Neuronal stem cell (in vitro differentiated cells): ENCODE results near the gene TCF7L2.

Experiments used
- DNase-seq: peaks from one replicate; pipeline ENCODE4 v3.0.0-alpha.2; 2013; ENCODE audit warnings: low spot score
- H2AFZ ChIP-seq: one replicate; pipeline ENCODE4 v1.6.1; 2013; ENCODE audit warnings: mild to moderate bottlenecking, low read length, inconsistent platforms
- H2AK5ac ChIP-seq: 2 replicates; pipeline ENCODE4 v1.6.1; 2013; ENCODE audit warnings: low read depth, mild to moderate bottlenecking, inconsistent platforms, low read length, moderate library complexity, mixed read lengths
- H2BK120ac ChIP-seq: 2 replicates; pipeline ENCODE4 v1.6.1; 2013; ENCODE audit warnings: low read depth, mild to moderate bottlenecking, inconsistent platforms, low read length, moderate library complexity, mixed read lengths
- H2BK12ac ChIP-seq: one replicate; pipeline ENCODE4 v1.6.1; 2013; ENCODE audit warnings: low read length, inconsistent platforms
- H2BK15ac ChIP-seq: 2 replicates; pipeline ENCODE4 v1.6.1; 2013; ENCODE audit warnings: mild to moderate bottlenecking, low read length, inconsistent platforms, mixed read lengths
- H2BK5ac ChIP-seq: one replicate; pipeline ENCODE4 v1.6.1; 2013; ENCODE audit warnings: inconsistent platforms, mild to moderate bottlenecking, low read length, moderate library complexity
- H3K14ac ChIP-seq: one replicate; pipeline ENCODE4 v1.6.1; 2013; ENCODE audit warnings: low read length, inconsistent platforms
- H3K18ac ChIP-seq: 2 replicates; pipeline ENCODE4 v1.6.1; 2013; ENCODE audit warnings: low read length, inconsistent platforms
- H3K23ac ChIP-seq: 2 replicates; pipeline ENCODE4 v1.6.1; 2013; ENCODE audit warnings: low read depth, mild to moderate bottlenecking, mixed read lengths, low read length, inconsistent platforms; ENCODE audit not compliant: poor library complexity
- H3K27ac ChIP-seq: replicated peaks from 3 replicates; pipeline ENCODE4 v1.5.1; 2013; ENCODE audit warnings: low read length, inconsistent platforms
- H3K27me3 ChIP-seq, 3 experiments: 2 replicates each; pipeline ENCODE4 v1.6.1; 2013; ENCODE audit warnings: low read length in 3 of 3, mild to moderate bottlenecking in 2 of 3, inconsistent platforms in 1 of 3, low read depth in 1 of 3, mixed read lengths in 1 of 3, moderate library complexity in 1 of 3; ENCODE audit not compliant: control insufficient read depth in 3 of 3, insufficient read depth in 3 of 3
- H3K36me3 ChIP-seq, 2 donors: replicated peaks in 1 of 2; 2 replicates each; pipeline ENCODE4 v1.6.1; 2013; ENCODE audit warnings: low read length in 2 of 2; ENCODE audit not compliant: control insufficient read depth in 2 of 2, insufficient read depth in 2 of 2
- H3K4ac ChIP-seq: 2 replicates; pipeline ENCODE4 v1.6.1; 2013; ENCODE audit warnings: inconsistent platforms, mild to moderate bottlenecking, low read length, moderate library complexity
- H3K4me1 ChIP-seq, 2 donors: 1 replicate in 1 of 2; 2 replicates in 1 of 2; pipeline ENCODE4 v1.6.1; 2013; ENCODE audit warnings: low read length in 2 of 2, low read depth in 1 of 2; ENCODE audit not compliant: control insufficient read depth in 2 of 2, insufficient read depth in 1 of 2
- H3K4me2 ChIP-seq: one replicate; pipeline ENCODE4 v1.6.1; 2013; ENCODE audit warnings: mild to moderate bottlenecking, low read length, inconsistent platforms; ENCODE audit not compliant: insufficient read depth, poor library complexity, severe bottlenecking
- H3K4me3 ChIP-seq, 2 donors: 2 replicates each; pipeline ENCODE4 v1.5.1; 2013; ENCODE audit warnings: low read length in 2 of 2, mild to moderate bottlenecking in 2 of 2, inconsistent platforms in 1 of 2, moderate library complexity in 1 of 2
- H3K79me1 ChIP-seq: one replicate; pipeline ENCODE4 v1.6.1; 2013; ENCODE audit warnings: low read depth, mild to moderate bottlenecking, inconsistent platforms, low read length, moderate library complexity
- H3K9ac ChIP-seq: one replicate; pipeline ENCODE4 v1.6.1; 2013; ENCODE audit warnings: mild to moderate bottlenecking, low read depth, low read length, inconsistent platforms; ENCODE audit not compliant: poor library complexity
- H3K9me3 ChIP-seq, 2 donors: replicated peaks in 1 of 2; 2 replicates each; pipeline versions ENCODE3 to v1.6.1; 2013; ENCODE audit warnings: low read length in 2 of 2, mild to moderate bottlenecking in 2 of 2, inconsistent platforms in 1 of 2, low read depth in 1 of 2, mixed read lengths in 1 of 2, moderate library complexity in 1 of 2; ENCODE audit not compliant: control insufficient read depth in 2 of 2, insufficient read depth in 1 of 2
- H4K8ac ChIP-seq: one replicate; pipeline ENCODE4 v1.6.1; 2013; ENCODE audit warnings: low read depth, mild to moderate bottlenecking, inconsistent platforms, low read length, moderate library complexity
- H4K91ac ChIP-seq: one replicate; pipeline ENCODE4 v1.6.1; 2013; ENCODE audit warnings: low read length, low read depth, mild to moderate bottlenecking, inconsistent platforms; ENCODE audit not compliant: poor library complexity
- WGBS, 2 donors: extraction: QIAGEN DNeasy Blood & Tissue Kit; methylation state at CpG; one replicate each; pipeline ENCODE4 v1.1.7; 2013; ENCODE audit warnings: missing lambda C conversion rate in 2 of 2, mixed read lengths in 1 of 2; ENCODE audit not compliant: insufficient read length in 2 of 2, insufficient replicate concordance in 1 of 2; ENCODE audit errors: extremely low coverage in 2 of 2; 5-methylcytosine and 5-hydroxymethylcytosine counted together

TCF7L2 gene

DNA sequence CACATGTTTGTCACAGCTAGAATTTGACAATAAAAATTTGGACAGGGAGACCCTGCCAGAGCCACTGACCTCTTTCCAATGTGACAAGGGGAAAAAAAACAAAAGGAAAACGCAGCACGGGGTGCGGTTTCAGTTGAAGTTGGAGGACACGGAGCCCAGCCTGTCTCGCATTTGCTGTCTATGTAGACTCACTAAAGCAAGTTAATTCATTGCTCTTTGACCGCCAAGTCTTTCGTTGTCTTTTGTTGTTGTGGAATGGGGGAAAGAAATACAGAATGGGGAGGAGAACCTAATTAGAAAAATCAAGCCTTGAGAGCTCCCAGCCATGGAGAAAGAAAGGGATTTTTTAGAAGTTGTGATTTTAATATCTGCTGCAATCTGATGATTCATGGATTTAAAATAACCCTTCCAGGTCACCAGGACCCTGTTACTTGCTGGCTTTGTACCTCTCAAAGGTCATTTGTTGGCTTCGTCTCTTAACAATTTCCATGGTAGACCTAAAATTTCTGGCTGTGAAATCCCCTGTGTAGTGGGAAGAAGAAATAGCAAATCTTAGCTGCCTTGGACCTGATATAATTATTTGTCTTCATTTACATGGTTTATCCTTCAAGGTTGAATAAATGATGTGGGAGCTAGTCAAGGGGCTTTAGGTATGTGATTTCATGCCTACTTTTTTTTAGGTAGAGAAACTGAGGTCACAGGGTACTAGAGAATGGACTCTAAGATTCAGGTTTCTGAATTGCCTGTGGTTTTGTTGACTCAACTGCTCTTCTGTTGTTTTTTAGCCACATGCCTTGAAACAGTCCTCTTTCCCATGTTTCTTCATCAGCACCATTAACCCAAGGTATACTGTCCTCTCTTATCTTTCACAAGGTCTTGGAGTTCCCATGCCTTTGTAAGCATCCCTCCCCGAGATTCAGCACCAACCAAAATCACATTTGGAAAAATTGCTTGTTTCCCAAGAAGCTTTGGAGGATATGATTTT, 78.7 kb downstream of the TCF7L2 start:
- Histone ChIP-seq H3K27ac (no peak overlapping the region), H3K4me2 (no peak overlapping the region), H2AFZ (no peak overlapping the region), H3K23ac (no peak overlapping the region), H3K4me3 (peak overlapping the region in 1 of 2 donors; percentile 24), H3K4me1 (peaks cover 27 to 32% of the 10 kb centered on the region in 2 donors), H4K8ac (no peak overlapping the region), H2AK5ac (no peak overlapping the region), H2BK15ac (no peak overlapping the region), H3K36me3 (peaks cover 0 to 10% of the 10 kb centered on the region in 2 donors), H4K91ac (no peak overlapping the region), H2BK12ac (no peak overlapping the region), H3K4ac (no peak overlapping the region), H3K9me3 (no peaks in the 10 kb centered on the region), H3K79me1 (peaks cover 3% of the 10 kb centered on the region), H3K9ac (no peak overlapping the region), H2BK120ac (no peak overlapping the region), H3K18ac (no peak overlapping the region), H2BK5ac (no peak overlapping the region), H3K14ac (no peak overlapping the region), H3K27me3 (no peaks in the 10 kb centered on the region)
- no peak for DNase-seq
- WGBS, 2 donors: no CpG with 5 or more reads among the region's 9 CpGs

- H4K91ac ChIP-seq: no peak overlapping the region
- peaks cover 0 to 10% of the 10 kb centered on the region in 2 donors for H3K36me3 ChIP-seq
- H3K14ac ChIP-seq: no peak overlapping the region
- H3K18ac ChIP-seq: no peak overlapping the region
- H3K4me3 ChIP-seq: no peak overlapping the region
- no peak overlapping the region for H3K4me2 ChIP-seq
- H3K4me1 ChIP-seq: peaks cover 27 to 32% of the 10 kb centered on the region in 2 donors
- no peak for DNase-seq
- H3K23ac ChIP-seq: no peak overlapping the region
- no peaks in the 10 kb centered on the region for H3K9me3 ChIP-seq
- H3K27ac ChIP-seq: no peak overlapping the region
- no peak overlapping the region for H2BK120ac ChIP-seq
- no peak overlapping the region for H4K8ac ChIP-seq
- no peak overlapping the region for H3K9ac ChIP-seq
- no peak overlapping the region for H2AK5ac ChIP-seq
- WGBS, 2 donors: no CpG with 5 or more reads among the region's 1 CpG
- no peak overlapping the region for H2BK15ac ChIP-seq
- no peak overlapping the region for H3K4ac ChIP-seq
- H2AFZ ChIP-seq: no peak overlapping the region
- peaks cover 1% of the 10 kb centered on the region for H3K79me1 ChIP-seq
- H2BK12ac ChIP-seq: no peak overlapping the region
- no peaks in the 10 kb centered on the region for H3K27me3 ChIP-seq
- H2BK5ac ChIP-seq: no peak overlapping the region
Observed at GRCh38 chr10:113030453-113030852, 80.4 kb downstream of the TCF7L2 start.

DNA sequence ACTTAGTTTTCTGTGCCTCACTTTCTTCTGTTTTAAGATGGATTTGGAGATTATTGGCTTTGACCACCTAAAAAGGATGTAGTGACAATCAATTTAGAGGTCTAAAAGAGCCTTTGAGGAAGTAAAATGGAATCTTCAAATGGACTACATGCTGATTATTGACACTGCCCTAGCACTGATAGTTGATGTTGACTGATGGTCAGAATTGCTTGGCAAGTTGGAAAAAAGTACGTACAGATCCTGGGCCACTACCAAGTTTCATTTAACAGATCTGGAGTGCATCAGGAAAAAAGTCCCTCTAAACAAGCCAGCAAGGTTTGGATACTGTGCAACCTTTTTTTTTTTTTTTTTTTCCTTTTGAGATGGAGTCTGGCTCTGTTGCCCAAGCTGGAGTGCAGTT, 81.1 kb downstream of the TCF7L2 start:
- H3K9ac ChIP-seq: no peak overlapping the region
- peaks cover 1% of the 10 kb centered on the region for H3K79me1 ChIP-seq
- H2AK5ac ChIP-seq: no peak overlapping the region
- H3K4me2 ChIP-seq: no peak overlapping the region
- no peaks in the 10 kb centered on the region for H3K9me3 ChIP-seq
- H2BK120ac ChIP-seq: no peak overlapping the region
- peaks cover 27 to 32% of the 10 kb centered on the region in 2 donors for H3K4me1 ChIP-seq
- H4K8ac ChIP-seq: no peak overlapping the region
- no peak overlapping the region for H2BK5ac ChIP-seq
- H3K23ac ChIP-seq: no peak overlapping the region
- no peak overlapping the region for H3K27ac ChIP-seq
- H3K4me3 ChIP-seq: no peak overlapping the region
- WGBS, 2 donors: no CpG with 5 or more reads among the region's 1 CpG
- H3K18ac ChIP-seq: no peak overlapping the region
- no peak overlapping the region for H4K91ac ChIP-seq
- DNase-seq: no peak
- H3K27me3 ChIP-seq: no peaks in the 10 kb centered on the region
- H3K4ac ChIP-seq: no peak overlapping the region
- no peak overlapping the region for H3K14ac ChIP-seq
- H3K36me3 ChIP-seq: peaks cover 0 to 10% of the 10 kb centered on the region in 2 donors
- H2AFZ ChIP-seq: no peak overlapping the region
- no peak overlapping the region for H2BK15ac ChIP-seq
- no peak overlapping the region for H2BK12ac ChIP-seq

DNA sequence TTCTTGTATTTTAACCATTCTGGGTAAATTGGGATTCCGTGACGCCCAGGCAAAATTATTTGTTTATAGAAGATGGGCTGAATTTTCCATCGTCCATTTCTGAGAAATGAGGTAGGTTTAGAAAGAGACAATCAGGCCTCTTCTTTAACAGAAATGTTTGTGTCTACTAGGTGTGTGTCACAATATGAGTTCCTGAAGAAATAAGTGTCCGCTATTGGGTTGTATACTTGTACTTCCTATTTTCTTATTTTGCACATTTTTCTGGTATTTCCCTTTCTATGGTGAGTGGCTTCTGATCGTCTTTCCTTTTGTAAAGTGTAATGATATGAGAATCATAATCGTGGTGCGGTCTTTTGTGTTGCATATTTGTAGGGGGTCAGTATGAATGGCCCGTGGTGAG, 83.9 kb downstream of the TCF7L2 start:
- no peak overlapping the region for H2AFZ ChIP-seq
- H3K9ac ChIP-seq: no peak overlapping the region
- H3K4me3 ChIP-seq: no peak overlapping the region
- no peak overlapping the region for H2BK120ac ChIP-seq
- H4K91ac ChIP-seq: no peak overlapping the region
- H3K36me3 ChIP-seq: peaks cover 0 to 16% of the 10 kb centered on the region in 2 donors
- H2BK5ac ChIP-seq: no peak overlapping the region
- no peak overlapping the region for H2BK12ac ChIP-seq
- H3K14ac ChIP-seq: no peak overlapping the region
- H3K9me3 ChIP-seq: no peaks in the 10 kb centered on the region
- no peak overlapping the region for H3K4me2 ChIP-seq
- peaks cover 6 to 10% of the 10 kb centered on the region in 2 donors for H3K4me1 ChIP-seq
- H2BK15ac ChIP-seq: no peak overlapping the region
- no peak overlapping the region for H3K27ac ChIP-seq
- no peaks in the 10 kb centered on the region for H3K27me3 ChIP-seq
- H4K8ac ChIP-seq: no peak overlapping the region
- no peak for DNase-seq
- no peak overlapping the region for H3K18ac ChIP-seq
- H3K23ac ChIP-seq: no peak overlapping the region
- peaks cover 4% of the 10 kb centered on the region for H3K79me1 ChIP-seq
- no peak overlapping the region for H3K4ac ChIP-seq
- no peak overlapping the region for H2AK5ac ChIP-seq
- no CpG with 5 or more reads among the region's 8 CpGs for WGBS, 2 donors
